K562 (cell line): ENCODE measurements around the gene CREB3L1. TPM values are rescaled to one million over a fixed set of nuclear protein-coding genes. Genes with fewer than 3 reads are reported as not detected.

ENCODE experiments used
- ATAC-seq: fragments of 200-7000 bp; cut with Tn5 transposase; 3 replicates; pipeline ENCODE4 v1.9.1; 2020; ENCODE audit warnings: moderate library complexity
- BruUV-seq: library from RNA; stranded (reverse); fragments of 400-500 nt; replicated peaks from 2 replicates; lab custom pipeline; 2021; lab: Mats Ljungman, UMichigan
- CTCF ChIA-PET: fragments of 300-600 bp; formaldehyde crosslinking; extraction: SDS; loops from one replicate; lab custom pipeline; 2021; ENCODE audit warnings: low intra/inter-chr PET ratio; lab: Yijun Ruan, JAX
- POLR2A ChIA-PET: fragments of 300-600, 350-650 bp; sonication (Branson Sonifier 250); formaldehyde crosslinking; extraction: SDS; loops from one replicate; lab custom pipeline; 2021; ENCODE audit warnings: antibody characterized with exemption, inconsistent platforms; lab: Yijun Ruan, JAX
- DNase-seq, 4 experiments: peaks; one replicate each; pipeline versions ENCODE4 v3.0.0 to v3.0.0-alpha.2; 2011 to 2018; ENCODE audit warnings: low spot score in 3 of 4, mixed read lengths in 3 of 4; ENCODE audit errors: extremely low read depth in 1 of 4
- FAIRE-seq: peaks from 2 replicates; lab custom pipeline; 2011; peaks lifted over from hg19 to GRCh38; lab: Jason Lieb, UNC
- H2AFZ ChIP-seq: 2 replicates; pipeline ENCODE4 v1.6.0; 2011; ENCODE audit warnings: low read depth, low read length, control low read depth, inconsistent platforms
- H3K27ac ChIP-seq: fragments of 200-600 bp; 3 replicates; pipeline ENCODE4 v1.8.0; 2011; ENCODE audit warnings: low read depth, mild to moderate bottlenecking, control low read depth, inconsistent platforms, low read length, moderate library complexity, mixed read lengths; ENCODE audit errors: extremely low read depth
- H3K27me3 ChIP-seq, 2 experiments: fragments of 300-600 bp in 1 of 2; 2 replicates in 1 of 2; 3 replicates in 1 of 2; pipeline versions ENCODE4 v1.6.0 to v1.8.0; 2011; ENCODE audit warnings: inconsistent platforms in 2 of 2, low read length in 2 of 2, mild to moderate bottlenecking in 1 of 2, mixed read lengths in 1 of 2, moderate library complexity in 1 of 2; ENCODE audit not compliant: control insufficient read depth in 2 of 2, insufficient read depth in 2 of 2
- H3K36me3 ChIP-seq: fragments of 300-600 bp; 3 replicates; pipeline ENCODE4 v1.8.0; 2011; ENCODE audit warnings: mild to moderate bottlenecking, low read length, inconsistent platforms; ENCODE audit not compliant: control insufficient read depth, insufficient read depth
- H3K4me1 ChIP-seq, 2 experiments: fragments of 200-600 bp in 1 of 2; replicated peaks in 1 of 2; 2 replicates in 1 of 2; 3 replicates in 1 of 2; pipeline versions ENCODE4 v1.5.1 to v1.8.0; 2011; ENCODE audit warnings: inconsistent platforms in 2 of 2, low read length in 2 of 2, mild to moderate bottlenecking in 1 of 2, mixed read lengths in 1 of 2, moderate library complexity in 1 of 2; ENCODE audit not compliant: control insufficient read depth in 2 of 2, insufficient read depth in 2 of 2
- H3K4me2 ChIP-seq: 2 replicates; pipeline ENCODE4 v1.6.1; 2011; ENCODE audit warnings: low read length, control low read depth, inconsistent platforms, mixed read lengths; ENCODE audit not compliant: insufficient read depth
- H3K4me3 ChIP-seq: fragments of 200-600 bp; sonication (generic), shearing (Covaris generic); 2 replicates; pipeline ENCODE4 v1.5.1; 2016; ENCODE audit warnings: control low read depth, inconsistent platforms
- H3K79me2 ChIP-seq: fragments of 200-600 bp; 3 replicates; pipeline ENCODE4 v1.8.0; 2011; ENCODE audit warnings: low read length, inconsistent platforms; ENCODE audit not compliant: control insufficient read depth, insufficient read depth
- H3K9ac ChIP-seq, 2 experiments: 2 replicates each; pipeline versions ENCODE4 v1.6.0 to v1.6.1; 2011; ENCODE audit warnings: low read depth in 2 of 2, low read length in 2 of 2, control low read depth in 1 of 2, inconsistent platforms in 1 of 2, mild to moderate bottlenecking in 1 of 2, mixed read lengths in 1 of 2; ENCODE audit not compliant: insufficient read depth in 1 of 2
- H3K9me1 ChIP-seq: one replicate; pipeline ENCODE4 v1.6.0; 2011; ENCODE audit warnings: inconsistent platforms, mild to moderate bottlenecking, low read length, moderate library complexity; ENCODE audit not compliant: control insufficient read depth, insufficient read depth
- H3K9me3 ChIP-seq: replicated peaks from 2 replicates; pipeline ENCODE4 v1.5.1; 2011; ENCODE audit warnings: low read depth, low read length, inconsistent platforms; ENCODE audit not compliant: control insufficient read depth, insufficient read depth
- H4K20me1 ChIP-seq: replicated peaks from 2 replicates; pipeline ENCODE4 v1.6.1; 2011; ENCODE audit warnings: low read length, inconsistent platforms, mixed read lengths; ENCODE audit not compliant: control insufficient read depth, insufficient read depth
- HDAC2 ChIP-seq: fragments of 450-650 bp; IDR thresholded peaks from 2 replicates; pipeline ENCODE4 v1.6.1; 2016; ENCODE audit warnings: mild to moderate bottlenecking
- KLF10 ChIP-seq: fragments of 250-450 bp; sonication (Bioruptor Pico); IDR thresholded peaks from 2 replicates; pipeline ENCODE4 v1.6.1; 2021; ENCODE audit warnings: matching md5 sums
- MYNN ChIP-seq, 2 experiments: sonication (generic); formaldehyde crosslinking in 1 of 2; IDR thresholded peaks; 2 replicates each; pipeline versions ENCODE4 v1.5.0 to v1.6.1; 2016 to 2020; ENCODE audit warnings: antibody characterized with exemption in 1 of 2, missing genetic modification reagents in 1 of 2
- NFYB ChIP-seq: IDR thresholded peaks from 2 replicates; pipeline ENCODE4 v1.6.1; 2011; ENCODE audit warnings: mild to moderate bottlenecking, moderate library complexity; ENCODE audit not compliant: insufficient read length; ENCODE audit errors: extremely low read depth
- RBM25 ChIP-seq: fragments of 200-400 bp; formaldehyde crosslinking; IDR thresholded peaks from 2 replicates; pipeline ENCODE4 v1.6.1; 2018; ENCODE audit warnings: low read length, low read depth, moderate library complexity; ENCODE audit not compliant: severe bottlenecking
- SNRNP70 ChIP-seq: fragments of 200-400 bp; formaldehyde crosslinking; optimal IDR thresholded peaks from 2 replicates; pipeline ENCODE3; 2017; ENCODE audit warnings: low read depth, low read length
- TRIM24 ChIP-seq, 2 experiments: fragments of 450-650 bp; IDR thresholded peaks; 2 replicates each; pipeline ENCODE4 v1.6.1; 2016
- ZNF780A ChIP-seq: fragments of 250-450 bp; sonication (Bioruptor Pico); IDR thresholded peaks from 2 replicates; pipeline ENCODE4 v1.5.0; 2021; ENCODE audit warnings: mild to moderate bottlenecking
- WGBS: fragments of 100-300 bp; shearing (Covaris generic); methylation state at CpG from one replicate; pipeline ENCODE4 v1.1.6; 2016; ENCODE audit warnings: low coverage, mixed read lengths; ENCODE audit not compliant: insufficient coverage; ENCODE audit errors: missing lambda C conversion rate; 5-methylcytosine and 5-hydroxymethylcytosine counted together
- in situ Hi-C: fragments of 300-500 bp; cut with MboI; formaldehyde crosslinking; loops from 4 replicates; pipeline ENCODE4 v1.15.0; 2018; ENCODE audit warnings: inconsistent platforms, mixed read lengths
- intact Hi-C: fragments of 100-400 bp; cut with micrococcal nuclease; formaldehyde crosslinking; loops from 2 replicates; pipeline ENCODE4 v1.14.2; 2022
- polyA plus RNA-seq, 8 experiments: library from polyadenylated mRNA; depleted of rRNA in 4 of 8; stranded (reverse) in 5 of 8; unstranded in 3 of 8; fragments of >200 nt; fragmentation: Nextera tagmentation in 2 of 8; fragmentation: Illumina TruSeq in 1 of 8; extraction: Ambion mirVana in 2 of 8; extraction: Trizol in 1 of 8; gene quantifications; 2 replicates each; pipeline versions ENCODE4 v1.2.1 to v1.2.3, GENCODE V29; 2011 to 2014; ENCODE audit warnings: inconsistent platforms in 1 of 8, missing spikeins in 1 of 8
- total RNA-seq, 7 experiments: library from RNA; depleted of rRNA in 6 of 7; stranded (reverse); fragments of >200 nt in 6 of 7; fragmentation: Illumina TruSeq in 2 of 7; extraction: Trizol in 2 of 7; gene quantifications; 2 replicates each; pipeline versions ENCODE4 v1.2.1 to v1.2.3, GENCODE V29; 2011 to 2021; ENCODE audit warnings: low replicate concordance in 1 of 7
- TF ChIP-seq, protein P1 (sequence below): fragments of 200-400 bp; formaldehyde crosslinking; IDR thresholded peaks from 2 replicates; pipeline ENCODE4 v1.6.1; 2017; ENCODE audit warnings: mild to moderate bottlenecking, low read depth, low read length, moderate library complexity
- TF ChIP-seq, protein P2 (sequence below): fragments of 450-650 bp; IDR thresholded peaks from 2 replicates; pipeline ENCODE4 v1.6.1; 2014; ENCODE audit warnings: low read depth, mild to moderate bottlenecking, moderate library complexity, borderline replicate concordance
- TF ChIP-seq, protein P3 (sequence below): sonication (generic); formaldehyde crosslinking; IDR thresholded peaks from 2 replicates; pipeline ENCODE4 v1.8.1; 2023; ENCODE audit warnings: mild to moderate bottlenecking, missing genetic modification reagents

The CREB3L1 gene
- total and polyA plus RNA-seq, 9 of the 15 experiments (the other 6 are each of a cell fraction or from before 2014, with no cell fraction given) = 1.2 to 27.6 (median 3.7) TPM

DNA sequence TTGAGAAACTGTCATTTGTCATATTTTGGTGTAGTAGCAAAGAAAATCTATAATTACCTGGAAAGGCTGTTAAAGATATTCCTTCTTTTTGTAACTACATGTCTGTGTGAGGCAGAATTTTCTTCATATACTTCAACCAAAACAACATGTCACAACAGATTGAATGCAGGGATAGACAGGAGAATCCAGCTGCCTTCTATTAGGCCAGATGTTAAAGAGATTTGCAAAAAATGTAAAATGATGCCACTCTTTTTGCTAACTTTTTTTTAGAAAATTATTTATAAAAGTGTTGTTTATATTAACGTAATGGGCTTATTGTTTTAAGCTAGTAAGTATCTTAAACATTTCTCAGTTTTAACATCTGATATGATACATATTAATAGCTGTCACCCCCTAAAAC is 82.5 kb downstream of the CREB3L1 start:
- ATAC-seq = no peak
- Histone ChIP-seq H4K20me1 (peaks cover 5% of the 10 kb centered on the region; the same call in 1 of the 2 replicates), H3K9ac (no peak overlapping the region), H3K4me2 (no peak overlapping the region), H3K4me3 (no peak overlapping the region), H3K9me1 (peaks cover 4% of the 10 kb centered on the region), H2AFZ (no peak overlapping the region), H3K79me2 (peaks cover 70% of the 10 kb centered on the region), H3K4me1 (peaks cover 38 to 53% of the 10 kb centered on the region in 2 experiments), H3K27me3 (no peaks in the 10 kb centered on the region), H3K9me3 (no peaks in the 10 kb centered on the region), H3K36me3 (peaks cover 38% of the 10 kb centered on the region; the same call in 1 of the 3 replicates), H3K27ac (peak overlapping the region; percentile 6; the same call in 1 of the 3 replicates)
- POLR2A ChIA-PET = interaction anchor here (0.6 to 2.5 kb wide), 5 partner anchors 8 to 513 kb away, joined by 3 to 10 read pairs (median 3); no protein-coding TSS in a partner anchor
- 55% methylated on average over 1 of the region's 1 CpG for WGBS
- no peak for TF ChIP-seq SNRNP70
- no peak for TF ChIP-seq KLF10
- TF ChIP-seq ZNF780A (CRISPR knock-in tag) = no peak
- no peak for TF ChIP-seq HDAC2
- TF ChIP-seq TRIM24 (IDR thresholded peaks at IDR 0.05) = no peak
- TF ChIP-seq, protein P1, sequence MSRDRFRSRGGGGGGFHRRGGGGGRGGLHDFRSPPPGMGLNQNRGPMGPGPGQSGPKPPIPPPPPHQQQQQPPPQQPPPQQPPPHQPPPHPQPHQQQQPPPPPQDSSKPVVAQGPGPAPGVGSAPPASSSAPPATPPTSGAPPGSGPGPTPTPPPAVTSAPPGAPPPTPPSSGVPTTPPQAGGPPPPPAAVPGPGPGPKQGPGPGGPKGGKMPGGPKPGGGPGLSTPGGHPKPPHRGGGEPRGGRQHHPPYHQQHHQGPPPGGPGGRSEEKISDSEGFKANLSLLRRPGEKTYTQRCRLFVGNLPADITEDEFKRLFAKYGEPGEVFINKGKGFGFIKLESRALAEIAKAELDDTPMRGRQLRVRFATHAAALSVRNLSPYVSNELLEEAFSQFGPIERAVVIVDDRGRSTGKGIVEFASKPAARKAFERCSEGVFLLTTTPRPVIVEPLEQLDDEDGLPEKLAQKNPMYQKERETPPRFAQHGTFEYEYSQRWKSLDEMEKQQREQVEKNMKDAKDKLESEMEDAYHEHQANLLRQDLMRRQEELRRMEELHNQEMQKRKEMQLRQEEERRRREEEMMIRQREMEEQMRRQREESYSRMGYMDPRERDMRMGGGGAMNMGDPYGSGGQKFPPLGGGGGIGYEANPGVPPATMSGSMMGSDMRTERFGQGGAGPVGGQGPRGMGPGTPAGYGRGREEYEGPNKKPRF = no peak
- no peak for TF ChIP-seq RBM25
- no peak for TF ChIP-seq MYNN (IDR thresholded peaks at IDR 0.05)
- TF ChIP-seq MYNN (CRISPR knock-in tag; IDR thresholded peaks at IDR 0.05) = no peak
- TF ChIP-seq, protein P2, sequence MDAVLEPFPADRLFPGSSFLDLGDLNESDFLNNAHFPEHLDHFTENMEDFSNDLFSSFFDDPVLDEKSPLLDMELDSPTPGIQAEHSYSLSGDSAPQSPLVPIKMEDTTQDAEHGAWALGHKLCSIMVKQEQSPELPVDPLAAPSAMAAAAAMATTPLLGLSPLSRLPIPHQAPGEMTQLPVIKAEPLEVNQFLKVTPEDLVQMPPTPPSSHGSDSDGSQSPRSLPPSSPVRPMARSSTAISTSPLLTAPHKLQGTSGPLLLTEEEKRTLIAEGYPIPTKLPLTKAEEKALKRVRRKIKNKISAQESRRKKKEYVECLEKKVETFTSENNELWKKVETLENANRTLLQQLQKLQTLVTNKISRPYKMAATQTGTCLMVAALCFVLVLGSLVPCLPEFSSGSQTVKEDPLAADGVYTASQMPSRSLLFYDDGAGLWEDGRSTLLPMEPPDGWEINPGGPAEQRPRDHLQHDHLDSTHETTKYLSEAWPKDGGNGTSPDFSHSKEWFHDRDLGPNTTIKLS = no peak
- TF ChIP-seq NFYB = no peak
- TF ChIP-seq, protein P3, sequence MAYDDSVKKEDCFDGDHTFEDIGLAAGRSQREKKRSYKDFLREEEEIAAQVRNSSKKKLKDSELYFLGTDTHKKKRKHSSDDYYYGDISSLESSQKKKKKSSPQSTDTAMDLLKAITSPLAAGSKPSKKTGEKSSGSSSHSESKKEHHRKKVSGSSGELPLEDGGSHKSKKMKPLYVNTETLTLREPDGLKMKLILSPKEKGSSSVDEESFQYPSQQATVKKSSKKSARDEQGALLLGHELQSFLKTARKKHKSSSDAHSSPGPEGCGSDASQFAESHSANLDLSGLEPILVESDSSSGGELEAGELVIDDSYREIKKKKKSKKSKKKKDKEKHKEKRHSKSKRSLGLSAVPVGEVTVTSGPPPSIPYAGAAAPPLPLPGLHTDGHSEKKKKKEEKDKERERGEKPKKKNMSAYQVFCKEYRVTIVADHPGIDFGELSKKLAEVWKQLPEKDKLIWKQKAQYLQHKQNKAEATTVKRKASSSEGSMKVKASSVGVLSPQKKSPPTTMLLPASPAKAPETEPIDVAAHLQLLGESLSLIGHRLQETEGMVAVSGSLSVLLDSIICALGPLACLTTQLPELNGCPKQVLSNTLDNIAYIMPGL = no peak
- FAIRE-seq = no peak
- intact Hi-C loops = no loop called here
- in situ Hi-C loops = no loop called here
- CTCF ChIA-PET = interaction anchor here (1.8 kb wide), 1 partner anchor 8 kb away, joined by 5 read pairs; no protein-coding TSS in a partner anchor
- DNase-seq = no peak
- BruUV-seq = no TSS peak
